ENCODE results near the gene TUBGCP6.

- TF ChIP-seq EZH2 (IDR thresholded peaks at IDR 0.05; ENCODE audit: borderline replicate concordance, insufficient read depth, low read length, poor library complexity, severe bottlenecking) = no peak
- TF ChIP-seq CTCF (IDR thresholded peaks at IDR 0.05; ENCODE audit: poor library complexity, severe bottlenecking) = no peak
Observed at GRCh38 chr22:50221410-50222300, 23.2 kb downstream of the TUBGCP6 start.

All from neural cell (in vitro differentiated cells).